SK-N-SH treated with all-trans-retinoic acid at 6 μM for 48 hours (cell line): Measurements from ENCODE around the gene ECE1.

Experiments used
- ATAC-seq: fragments of 200-7000 bp; cut with Tn5 transposase; 3 replicates; pipeline ENCODE4 v1.9.1; 2020; ENCODE audit warnings: mild to moderate bottlenecking, moderate library complexity
- ARNTL ChIP-seq: fragments of 450-650 bp; formaldehyde crosslinking; IDR thresholded peaks from 2 replicates; pipeline ENCODE4 v1.5.0; 2020; ENCODE audit warnings: low read depth, mild to moderate bottlenecking, moderate library complexity, borderline replicate concordance
- BACH2 ChIP-seq: fragments of 250-450 bp; sonication (Bioruptor Pico); IDR thresholded peaks from 2 replicates; pipeline ENCODE4 v1.9.0; 2021; ENCODE audit warnings: mild to moderate bottlenecking, borderline replicate concordance
- CSDC2 ChIP-seq: fragments of 250-450 bp; sonication (Bioruptor Pico); IDR thresholded peaks from 2 replicates; pipeline ENCODE4 v1.5.0; 2020; ENCODE audit warnings: mild to moderate bottlenecking, moderate library complexity
- ESRRG ChIP-seq: fragments of 250-450 bp; sonication (Bioruptor Pico); IDR thresholded peaks from 2 replicates; pipeline ENCODE4 v1.6.1; 2021; ENCODE audit warnings: mild to moderate bottlenecking
- GLIS3 ChIP-seq: fragments of 250-450 bp; sonication (Bioruptor Pico); IDR thresholded peaks from 2 replicates; pipeline ENCODE4 v1.5.0; 2020; ENCODE audit warnings: mild to moderate bottlenecking, moderate library complexity
- ISL1 ChIP-seq: fragments of 250-450 bp; sonication (Bioruptor Pico); IDR thresholded peaks from 2 replicates; pipeline ENCODE4 v2.1.2; 2022; ENCODE audit warnings: mild to moderate bottlenecking, moderate library complexity
- OSR1 ChIP-seq: fragments of 250-450 bp; sonication (Bioruptor Pico); IDR thresholded peaks from 2 replicates; pipeline ENCODE4 v1.8.0; 2022; ENCODE audit warnings: moderate library complexity, mild to moderate bottlenecking, inconsistent platforms
- RARB ChIP-seq: fragments of 250-450 bp; sonication (Bioruptor Pico); IDR thresholded peaks from 2 replicates; pipeline ENCODE4 v1.8.0; 2021; ENCODE audit warnings: mild to moderate bottlenecking, moderate library complexity
- TCF4 ChIP-seq: fragments of 250-450 bp; sonication (Bioruptor Pico); IDR thresholded peaks from 2 replicates; pipeline ENCODE4 v1.8.0; 2021; ENCODE audit warnings: mild to moderate bottlenecking, moderate library complexity, borderline replicate concordance
- ZC3H10 ChIP-seq: fragments of 250-450 bp; sonication (Bioruptor Pico); IDR thresholded peaks from 2 replicates; pipeline ENCODE4 v1.5.1; 2021; ENCODE audit warnings: mild to moderate bottlenecking, moderate library complexity
- ZFP3 ChIP-seq: fragments of 250-450 bp; sonication (Bioruptor Pico); IDR thresholded peaks from 2 replicates; pipeline ENCODE4 v1.5.0; 2020; ENCODE audit warnings: mild to moderate bottlenecking, moderate library complexity
- ZNF70 ChIP-seq: fragments of 450-650 bp; formaldehyde crosslinking; IDR thresholded peaks from 2 replicates; pipeline ENCODE4 v1.5.0; 2020; ENCODE audit warnings: mild to moderate bottlenecking, moderate library complexity
- ZNF8 ChIP-seq: fragments of 450-650 bp; formaldehyde crosslinking; IDR thresholded peaks from 2 replicates; pipeline ENCODE4 v1.5.0; 2020; ENCODE audit warnings: mild to moderate bottlenecking, moderate library complexity
- TF ChIP-seq, protein P1 (sequence below): fragments of 250-450 bp; sonication (Bioruptor Pico); IDR thresholded peaks from 2 replicates; pipeline ENCODE4 v1.5.1; 2020; ENCODE audit warnings: low read depth, mild to moderate bottlenecking, moderate library complexity
- TF ChIP-seq, protein P2 (sequence below): fragments of 250-450 bp; sonication (Bioruptor Pico); IDR thresholded peaks from 2 replicates; pipeline ENCODE4 v1.8.0; 2021; ENCODE audit warnings: low read depth, mild to moderate bottlenecking, moderate library complexity, borderline replicate concordance
- TF ChIP-seq, protein P3 (sequence below): fragments of 250-450 bp; sonication (Bioruptor Pico); IDR thresholded peaks from 2 replicates; pipeline ENCODE4 v1.5.1; 2021; ENCODE audit warnings: mild to moderate bottlenecking, moderate library complexity
- TF ChIP-seq, protein P4 (sequence below): fragments of 250-450 bp; sonication (Bioruptor Pico); IDR thresholded peaks from 2 replicates; pipeline ENCODE4 v1.8.0; 2020; ENCODE audit warnings: mild to moderate bottlenecking, moderate library complexity, borderline replicate concordance
- TF ChIP-seq, protein P5 (sequence below): fragments of 250-450 bp; sonication (Bioruptor Pico); IDR thresholded peaks from 2 replicates; pipeline ENCODE4 v1.5.0; 2020; ENCODE audit warnings: mild to moderate bottlenecking, moderate library complexity

ECE1 gene

DNA sequence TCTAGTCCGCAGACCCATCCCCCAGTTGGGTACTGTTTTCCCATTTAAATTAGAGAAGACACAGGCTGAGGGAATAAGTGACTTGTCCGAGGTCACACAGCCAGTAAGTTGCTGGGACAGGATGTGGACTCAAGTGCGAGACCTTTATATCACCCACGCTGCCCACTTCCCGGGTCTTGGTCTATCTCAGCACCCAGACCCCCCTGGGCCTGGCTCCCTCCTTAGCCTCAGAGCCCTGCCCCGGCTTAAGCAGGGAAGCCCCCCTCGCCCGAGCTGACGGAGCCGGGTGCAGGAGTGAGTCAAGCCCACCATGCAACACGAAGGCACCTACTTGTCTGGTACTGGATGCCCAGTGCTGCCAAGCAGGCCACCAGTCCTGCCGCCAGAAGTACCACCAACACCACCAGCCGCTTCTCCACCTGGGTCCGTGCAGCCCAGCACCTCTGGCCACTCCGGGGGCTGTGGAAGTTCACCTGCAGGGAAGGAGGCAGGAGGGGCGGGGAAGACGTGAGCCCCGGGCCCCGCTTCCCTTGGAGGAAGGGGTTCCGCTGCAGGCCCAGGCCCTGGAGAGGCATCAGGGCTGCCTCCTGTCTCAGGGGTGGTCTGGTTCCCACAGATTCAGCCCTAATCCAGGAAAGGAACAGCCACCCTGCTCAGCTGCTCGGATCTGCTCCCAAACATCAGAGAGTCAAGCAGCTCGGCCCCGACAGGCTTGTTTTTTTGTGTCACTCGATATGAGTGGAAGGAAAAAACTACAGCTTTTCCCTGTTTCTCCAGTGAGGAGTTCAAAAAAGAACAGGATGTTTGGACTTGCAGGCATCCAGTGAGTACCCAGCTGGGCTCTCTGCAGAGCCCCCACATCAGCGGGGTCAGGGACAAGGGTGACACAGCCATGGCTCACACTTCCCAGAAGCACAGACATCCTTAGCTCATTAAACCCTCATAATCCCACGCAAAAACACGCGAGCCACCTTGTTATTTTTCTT is 11.1 kb downstream of the ECE1 start:
- TF ChIP-seq CSDC2 (no peak), ZNF70 (CRISPR knock-in tag) (no peak), GLIS3 (CRISPR knock-in tag) (no peak), ESRRG (CRISPR knock-in tag) (no peak), OSR1 (CRISPR knock-in tag) (no peak), ARNTL (CRISPR knock-in tag) (no peak), ISL1 (CRISPR knock-in tag) (no peak)
- TF ChIP-seq, protein P1, sequence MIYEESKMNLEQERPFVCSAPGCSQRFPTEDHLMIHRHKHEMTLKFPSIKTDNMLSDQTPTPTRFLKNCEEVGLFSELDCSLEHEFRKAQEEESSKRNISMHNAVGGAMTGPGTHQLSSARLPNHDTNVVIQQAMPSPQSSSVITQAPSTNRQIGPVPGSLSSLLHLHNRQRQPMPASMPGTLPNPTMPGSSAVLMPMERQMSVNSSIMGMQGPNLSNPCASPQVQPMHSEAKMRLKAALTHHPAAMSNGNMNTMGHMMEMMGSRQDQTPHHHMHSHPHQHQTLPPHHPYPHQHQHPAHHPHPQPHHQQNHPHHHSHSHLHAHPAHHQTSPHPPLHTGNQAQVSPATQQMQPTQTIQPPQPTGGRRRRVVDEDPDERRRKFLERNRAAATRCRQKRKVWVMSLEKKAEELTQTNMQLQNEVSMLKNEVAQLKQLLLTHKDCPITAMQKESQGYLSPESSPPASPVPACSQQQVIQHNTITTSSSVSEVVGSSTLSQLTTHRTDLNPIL (CRISPR knock-in tag) = no peak
- TF ChIP-seq, protein P2, sequence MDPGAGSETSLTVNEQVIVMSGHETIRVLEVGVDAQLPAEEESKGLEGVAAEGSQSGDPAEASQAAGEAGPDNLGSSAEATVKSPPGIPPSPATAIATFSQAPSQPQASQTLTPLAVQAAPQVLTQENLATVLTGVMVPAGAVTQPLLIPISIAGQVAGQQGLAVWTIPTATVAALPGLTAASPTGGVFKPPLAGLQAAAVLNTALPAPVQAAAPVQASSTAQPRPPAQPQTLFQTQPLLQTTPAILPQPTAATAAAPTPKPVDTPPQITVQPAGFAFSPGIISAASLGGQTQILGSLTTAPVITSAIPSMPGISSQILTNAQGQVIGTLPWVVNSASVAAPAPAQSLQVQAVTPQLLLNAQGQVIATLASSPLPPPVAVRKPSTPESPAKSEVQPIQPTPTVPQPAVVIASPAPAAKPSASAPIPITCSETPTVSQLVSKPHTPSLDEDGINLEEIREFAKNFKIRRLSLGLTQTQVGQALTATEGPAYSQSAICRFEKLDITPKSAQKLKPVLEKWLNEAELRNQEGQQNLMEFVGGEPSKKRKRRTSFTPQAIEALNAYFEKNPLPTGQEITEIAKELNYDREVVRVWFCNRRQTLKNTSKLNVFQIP (CRISPR knock-in tag) = no peak
- TF ChIP-seq, protein P3, sequence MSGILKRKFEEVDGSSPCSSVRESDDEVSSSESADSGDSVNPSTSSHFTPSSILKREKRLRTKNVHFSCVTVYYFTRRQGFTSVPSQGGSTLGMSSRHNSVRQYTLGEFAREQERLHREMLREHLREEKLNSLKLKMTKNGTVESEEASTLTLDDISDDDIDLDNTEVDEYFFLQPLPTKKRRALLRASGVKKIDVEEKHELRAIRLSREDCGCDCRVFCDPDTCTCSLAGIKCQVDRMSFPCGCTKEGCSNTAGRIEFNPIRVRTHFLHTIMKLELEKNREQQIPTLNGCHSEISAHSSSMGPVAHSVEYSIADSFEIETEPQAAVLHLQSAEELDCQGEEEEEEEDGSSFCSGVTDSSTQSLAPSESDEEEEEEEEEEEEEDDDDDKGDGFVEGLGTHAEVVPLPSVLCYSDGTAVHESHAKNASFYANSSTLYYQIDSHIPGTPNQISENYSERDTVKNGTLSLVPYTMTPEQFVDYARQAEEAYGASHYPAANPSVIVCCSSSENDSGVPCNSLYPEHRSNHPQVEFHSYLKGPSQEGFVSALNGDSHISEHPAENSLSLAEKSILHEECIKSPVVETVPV (CRISPR knock-in tag) = no peak
- TF ChIP-seq, protein P4, sequence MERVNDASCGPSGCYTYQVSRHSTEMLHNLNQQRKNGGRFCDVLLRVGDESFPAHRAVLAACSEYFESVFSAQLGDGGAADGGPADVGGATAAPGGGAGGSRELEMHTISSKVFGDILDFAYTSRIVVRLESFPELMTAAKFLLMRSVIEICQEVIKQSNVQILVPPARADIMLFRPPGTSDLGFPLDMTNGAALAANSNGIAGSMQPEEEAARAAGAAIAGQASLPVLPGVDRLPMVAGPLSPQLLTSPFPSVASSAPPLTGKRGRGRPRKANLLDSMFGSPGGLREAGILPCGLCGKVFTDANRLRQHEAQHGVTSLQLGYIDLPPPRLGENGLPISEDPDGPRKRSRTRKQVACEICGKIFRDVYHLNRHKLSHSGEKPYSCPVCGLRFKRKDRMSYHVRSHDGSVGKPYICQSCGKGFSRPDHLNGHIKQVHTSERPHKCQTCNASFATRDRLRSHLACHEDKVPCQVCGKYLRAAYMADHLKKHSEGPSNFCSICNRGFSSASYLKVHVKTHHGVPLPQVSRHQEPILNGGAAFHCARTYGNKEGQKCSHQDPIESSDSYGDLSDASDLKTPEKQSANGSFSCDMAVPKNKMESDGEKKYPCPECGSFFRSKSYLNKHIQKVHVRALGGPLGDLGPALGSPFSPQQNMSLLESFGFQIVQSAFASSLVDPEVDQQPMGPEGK (CRISPR knock-in tag) = no peak

DNA sequence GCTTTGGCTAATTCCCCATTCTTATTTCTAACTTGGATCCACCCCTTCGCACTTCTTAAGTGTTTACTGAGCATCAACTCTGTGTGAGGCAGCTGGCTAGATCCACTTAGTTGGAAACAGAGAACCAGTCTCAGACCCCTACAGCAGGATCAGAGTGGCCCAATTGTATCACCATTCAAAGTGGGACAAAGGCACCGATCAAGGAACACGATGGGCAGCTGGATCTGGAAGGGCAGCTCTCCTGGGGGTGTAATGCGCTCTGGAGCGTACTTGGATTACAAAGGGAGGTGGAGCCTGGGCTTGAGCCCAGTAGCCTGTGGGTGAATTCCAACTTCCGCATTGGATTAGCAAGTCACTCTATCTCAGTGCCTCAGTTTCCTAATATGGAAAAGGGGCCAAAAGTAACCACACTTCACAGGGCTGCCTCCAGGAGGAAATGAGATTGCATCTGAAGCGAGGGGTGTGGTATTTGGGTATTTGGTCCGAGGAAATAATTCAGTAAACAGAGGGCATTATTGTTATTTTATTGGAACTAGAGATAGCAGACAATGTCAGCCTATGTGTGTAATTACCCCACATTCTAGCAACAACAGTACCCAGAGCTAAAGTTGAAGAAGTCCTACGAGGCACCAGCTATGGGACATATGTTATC is 11.9 kb downstream of the ECE1 start:
- no peak for TF ChIP-seq TCF4 (CRISPR knock-in tag)
- no peak for TF ChIP-seq ZFP3 (CRISPR knock-in tag)
- no peak for TF ChIP-seq CSDC2
- TF ChIP-seq, protein P1 (CRISPR knock-in tag) = no peak
- no peak for TF ChIP-seq ZNF8 (CRISPR knock-in tag)
- TF ChIP-seq GLIS3 (CRISPR knock-in tag) = no peak
- TF ChIP-seq BACH2 (CRISPR knock-in tag) = no peak
- TF ChIP-seq ZC3H10 (CRISPR knock-in tag) = no peak
- ATAC-seq = no peak

More for the DNA sequence above, 11.1 kb downstream of the ECE1 start:
- ATAC-seq = no peak

DNA sequence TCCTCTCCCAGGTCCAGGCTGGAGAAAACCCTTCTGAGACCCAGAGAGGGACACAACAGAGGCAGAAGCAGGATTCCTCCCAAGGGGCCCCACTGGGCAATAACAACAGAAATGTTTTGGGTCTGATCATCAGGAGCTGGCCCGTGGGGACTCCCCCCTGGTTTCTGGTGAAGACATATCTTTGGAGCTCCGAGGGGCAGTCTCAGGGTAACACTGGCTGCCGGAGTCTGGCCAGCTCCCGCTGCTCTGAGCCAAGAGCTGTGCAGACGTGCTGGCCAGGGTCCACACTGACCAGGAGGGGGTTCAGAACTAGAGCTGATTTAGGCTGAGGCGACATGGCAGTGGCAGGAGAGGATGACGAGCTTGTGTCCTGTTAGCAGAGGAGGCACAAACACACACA is 13.1 kb downstream of the ECE1 start:
- ATAC-seq = no peak
- TF ChIP-seq, protein P4 (CRISPR knock-in tag) = no peak
- TF ChIP-seq ZC3H10 (CRISPR knock-in tag) = no peak
- TF ChIP-seq GLIS3 (CRISPR knock-in tag) = no peak
- TF ChIP-seq, protein P2 (CRISPR knock-in tag) = no peak
- TF ChIP-seq, protein P1 (CRISPR knock-in tag) = no peak
- TF ChIP-seq, protein P5, sequence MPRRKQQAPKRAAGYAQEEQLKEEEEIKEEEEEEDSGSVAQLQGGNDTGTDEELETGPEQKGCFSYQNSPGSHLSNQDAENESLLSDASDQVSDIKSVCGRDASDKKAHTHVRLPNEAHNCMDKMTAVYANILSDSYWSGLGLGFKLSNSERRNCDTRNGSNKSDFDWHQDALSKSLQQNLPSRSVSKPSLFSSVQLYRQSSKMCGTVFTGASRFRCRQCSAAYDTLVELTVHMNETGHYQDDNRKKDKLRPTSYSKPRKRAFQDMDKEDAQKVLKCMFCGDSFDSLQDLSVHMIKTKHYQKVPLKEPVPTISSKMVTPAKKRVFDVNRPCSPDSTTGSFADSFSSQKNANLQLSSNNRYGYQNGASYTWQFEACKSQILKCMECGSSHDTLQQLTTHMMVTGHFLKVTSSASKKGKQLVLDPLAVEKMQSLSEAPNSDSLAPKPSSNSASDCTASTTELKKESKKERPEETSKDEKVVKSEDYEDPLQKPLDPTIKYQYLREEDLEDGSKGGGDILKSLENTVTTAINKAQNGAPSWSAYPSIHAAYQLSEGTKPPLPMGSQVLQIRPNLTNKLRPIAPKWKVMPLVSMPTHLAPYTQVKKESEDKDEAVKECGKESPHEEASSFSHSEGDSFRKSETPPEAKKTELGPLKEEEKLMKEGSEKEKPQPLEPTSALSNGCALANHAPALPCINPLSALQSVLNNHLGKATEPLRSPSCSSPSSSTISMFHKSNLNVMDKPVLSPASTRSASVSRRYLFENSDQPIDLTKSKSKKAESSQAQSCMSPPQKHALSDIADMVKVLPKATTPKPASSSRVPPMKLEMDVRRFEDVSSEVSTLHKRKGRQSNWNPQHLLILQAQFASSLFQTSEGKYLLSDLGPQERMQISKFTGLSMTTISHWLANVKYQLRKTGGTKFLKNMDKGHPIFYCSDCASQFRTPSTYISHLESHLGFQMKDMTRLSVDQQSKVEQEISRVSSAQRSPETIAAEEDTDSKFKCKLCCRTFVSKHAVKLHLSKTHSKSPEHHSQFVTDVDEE (CRISPR knock-in tag) = no peak
- TF ChIP-seq RARB (CRISPR knock-in tag) = no peak
